RWPE2 (cell line): ENCODE data around the gene AKAP11.

Source experiments
- ATAC-seq: fragments of 200-7000 bp; cut with Tn5 transposase; 3 replicates; pipeline ENCODE4 v1.9.1; 2021; ENCODE audit warnings: low read depth
- DNase-seq: peaks from one replicate; pipeline ENCODE4 v3.0.0-alpha.2; 2020; ENCODE audit warnings: low spot score
- H3K27ac ChIP-seq: fragments of 450-650 bp; 2 replicates; pipeline ENCODE4 v1.5.1; 2017; ENCODE audit warnings: mild to moderate bottlenecking; ENCODE audit not compliant: poor library complexity, severe bottlenecking
- H3K27me3 ChIP-seq: fragments of 250-450 bp; sonication (Bioruptor Pico); 2 replicates; pipeline ENCODE4 v1.5.1; 2021; ENCODE audit warnings: mild to moderate bottlenecking, moderate library complexity; ENCODE audit not compliant: insufficient read depth, poor library complexity, severe bottlenecking
- H3K36me3 ChIP-seq: fragments of 250-450 bp; sonication (Bioruptor Pico); 2 replicates; pipeline ENCODE4 v1.5.1; 2020; ENCODE audit warnings: low read depth, mild to moderate bottlenecking, moderate library complexity
- H3K4me1 ChIP-seq: fragments of 250-450 bp; sonication (Bioruptor Pico); 2 replicates; pipeline ENCODE4 v1.5.1; 2021; ENCODE audit warnings: mild to moderate bottlenecking, moderate library complexity; ENCODE audit not compliant: insufficient read depth, poor library complexity, severe bottlenecking
- H3K4me3 ChIP-seq: fragments of 250-450 bp; sonication (Bioruptor Pico); 2 replicates; pipeline ENCODE4 v1.5.1; 2021; ENCODE audit warnings: mild to moderate bottlenecking, moderate library complexity; ENCODE audit not compliant: severe bottlenecking
- H3K9me3 ChIP-seq: fragments of 250-450 bp; sonication (Bioruptor Pico); 2 replicates; pipeline ENCODE4 v1.5.1; 2021; ENCODE audit warnings: mild to moderate bottlenecking, moderate library complexity; ENCODE audit not compliant: severe bottlenecking
- CTCF ChIP-seq: fragments of 450-650 bp; IDR thresholded peaks from one replicate; pipeline ENCODE4 v1.5.1; 2017; ENCODE audit warnings: mild to moderate bottlenecking, moderate library complexity; ENCODE audit not compliant: poor library complexity, severe bottlenecking

Gene AKAP11

GRCh38 chr13:42333613-42334328 is 61.8 kb downstream of the AKAP11 start:
- no peak overlapping the region for H3K27ac ChIP-seq
- no peaks in the 10 kb centered on the region for H3K9me3 ChIP-seq

DNA sequence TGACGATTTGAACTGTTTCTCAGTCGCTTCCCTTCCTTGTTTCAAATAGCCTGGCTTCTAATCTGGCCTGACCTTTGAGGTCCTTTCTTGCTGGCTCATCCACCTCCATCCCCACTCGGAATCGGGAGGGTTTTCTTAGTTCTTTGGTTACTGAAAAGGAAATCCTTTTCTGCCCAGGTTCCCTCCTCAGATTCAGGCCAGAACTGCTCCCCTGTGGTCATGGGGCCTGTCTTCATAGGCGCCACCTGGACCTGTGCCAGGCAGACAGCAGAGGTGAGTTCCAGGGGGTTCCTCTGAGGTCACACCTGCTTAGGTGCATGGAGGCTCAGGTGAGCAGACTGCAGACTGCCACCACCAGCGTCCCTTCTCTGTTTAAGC is 62.4 kb downstream of the AKAP11 start:
- Histone ChIP-seq H3K36me3 (no peaks in the 10 kb centered on the region), H3K27me3 (no peaks in the 10 kb centered on the region), H3K27ac (no peak overlapping the region), H3K9me3 (no peaks in the 10 kb centered on the region), H3K4me3 (no peak overlapping the region), H3K4me1 (no peaks in the 10 kb centered on the region)
- peak; percentile 37 for TF ChIP-seq CTCF
- DNase-seq (no peak), ATAC-seq (peak; percentile 12; the same call in 1 of the 3 replicates)

More at GRCh38 chr13:42333613-42334328, 61.8 kb downstream of the AKAP11 start:
- H3K36me3 ChIP-seq = no peaks in the 10 kb centered on the region
- ATAC-seq = peak; percentile 68
- DNase-seq = no peak
- H3K27me3 ChIP-seq = no peaks in the 10 kb centered on the region
- H3K4me3 ChIP-seq = no peak overlapping the region
- TF ChIP-seq CTCF = peak; percentile 60
- no peaks in the 10 kb centered on the region for H3K4me1 ChIP-seq

- DNase-seq = no peak
- Histone ChIP-seq H3K4me1 (no peaks in the 10 kb centered on the region), H3K9me3 (no peaks in the 10 kb centered on the region), H3K36me3 (no peaks in the 10 kb centered on the region), H3K27me3 (no peaks in the 10 kb centered on the region), H3K4me3 (no peak overlapping the region), H3K27ac (no peak overlapping the region)
- no peak for TF ChIP-seq CTCF
- no peak for ATAC-seq
Measured at GRCh38 chr13:42337808-42338600, 66.1 kb downstream of the AKAP11 start.

GRCh38 chr13:42345367-42345766 is 73.4 kb downstream of the AKAP11 start:
- Histone ChIP-seq H3K27ac (no peak overlapping the region), H3K4me3 (no peak overlapping the region), H3K4me1 (no peaks in the 10 kb centered on the region), H3K27me3 (no peaks in the 10 kb centered on the region), H3K36me3 (no peaks in the 10 kb centered on the region), H3K9me3 (no peaks in the 10 kb centered on the region)
- ATAC-seq (no peak), DNase-seq (no peak)
- TF ChIP-seq CTCF = no peak

DNA sequence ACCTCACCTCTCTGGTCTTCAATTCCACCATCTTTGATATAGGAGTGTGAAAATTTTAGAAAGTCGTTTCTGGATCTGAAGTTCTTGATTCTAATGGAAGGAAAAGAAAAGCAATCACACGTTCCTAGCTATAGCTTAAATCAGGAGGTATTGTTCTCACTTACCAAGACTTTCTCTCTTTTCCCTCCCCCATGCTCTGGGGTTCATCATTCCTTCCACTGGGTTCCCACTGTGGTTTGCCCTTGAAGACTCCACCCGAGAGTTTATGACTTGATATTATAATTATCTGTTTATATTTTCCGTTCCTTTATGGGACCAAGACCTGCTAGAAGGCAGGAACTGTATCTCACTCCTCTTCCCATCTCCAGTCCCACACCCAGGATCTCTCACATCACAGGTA is 76.6 kb downstream of the AKAP11 start:
- DNase-seq (no peak), ATAC-seq (no peak)
- Histone ChIP-seq H3K27ac (no peak overlapping the region), H3K9me3 (no peaks in the 10 kb centered on the region), H3K4me3 (no peak overlapping the region), H3K4me1 (no peaks in the 10 kb centered on the region), H3K27me3 (no peaks in the 10 kb centered on the region), H3K36me3 (no peaks in the 10 kb centered on the region)
- TF ChIP-seq CTCF = no peak
